GM12878 (cell line): ENCODE data around the gene TMEM253. TPM values are rescaled to one million over a fixed set of nuclear protein-coding genes. Genes with fewer than 3 reads are reported as not detected.

Experiments
- ATAC-seq: fragments of 200-7000 bp; cut with Tn5 transposase; 3 replicates; pipeline ENCODE4 v1.9.1; 2020; ENCODE audit warnings: mild to moderate bottlenecking, moderate library complexity
- BruUV-seq: library from RNA; stranded (reverse); fragments of 400-500 nt; replicated peaks from 2 replicates; lab custom pipeline; 2021; lab: Mats Ljungman, UMichigan
- CTCF ChIA-PET: fragments of 300-600 bp; sonication (Branson Sonifier 250); formaldehyde crosslinking; extraction: SDS; loops from one replicate; lab custom pipeline; 2021; ENCODE audit warnings: inconsistent platforms; lab: Yijun Ruan, JAX
- POLR2A ChIA-PET: fragments of 350-600 bp; formaldehyde crosslinking; extraction: SDS; loops from one replicate; lab custom pipeline; 2021; ENCODE audit warnings: inconsistent platforms; lab: Charles Lee
- RAD21 ChIA-PET: fragments of 300-600 bp; sonication (Branson Sonifier 250); formaldehyde crosslinking; loops from one replicate; lab custom pipeline; 2023; ENCODE audit warnings: antibody characterized with exemption; ENCODE audit not compliant: unreplicated experiment; lab: Charles Lee
- SMC1A ChIA-PET: fragments of 300-600 bp; sonication (Branson Sonifier 250); formaldehyde crosslinking; loops from one replicate; lab custom pipeline; 2023; ENCODE audit not compliant: unreplicated experiment, uncharacterized antibody; lab: Charles Lee
- DNase-seq: peaks from one replicate; pipeline ENCODE4 v3.0.0-alpha.2; 2011; ENCODE audit warnings: low read depth, low spot score
- FAIRE-seq: peaks from 3 replicates; lab custom pipeline; 2011; peaks lifted over from hg19 to GRCh38; lab: Jason Lieb, UNC
- H2AFZ ChIP-seq: 2 replicates; pipeline ENCODE4 v1.6.0; 2011; ENCODE audit warnings: low read depth, low read length, control low read depth; ENCODE audit not compliant: control insufficient read depth
- H3K27ac ChIP-seq: 2 replicates; pipeline ENCODE4 v1.5.1; 2011; ENCODE audit warnings: control low read depth; ENCODE audit not compliant: control insufficient read depth, insufficient read depth
- H3K27me3 ChIP-seq, 2 experiments: replicated peaks in 1 of 2; 2 replicates each; pipeline versions ENCODE4 v1.6.0 to v1.6.1; 2011; ENCODE audit warnings: low read length in 1 of 2; ENCODE audit not compliant: control insufficient read depth in 2 of 2, insufficient read depth in 2 of 2
- H3K36me3 ChIP-seq, 2 experiments: 2 replicates each; pipeline ENCODE4 v1.5.1; 2011; ENCODE audit warnings: low read length in 1 of 2; ENCODE audit not compliant: control insufficient read depth in 2 of 2, insufficient read depth in 2 of 2
- H3K4me1 ChIP-seq: 2 replicates; pipeline ENCODE4 v1.6.1; 2011; ENCODE audit warnings: mild to moderate bottlenecking, low read length, moderate library complexity, mixed read lengths; ENCODE audit not compliant: control insufficient read depth, insufficient read depth
- H3K4me2 ChIP-seq: 2 replicates; pipeline ENCODE4 v1.6.0; 2011; ENCODE audit warnings: control low read depth; ENCODE audit not compliant: control insufficient read depth, insufficient read depth
- H3K4me3 ChIP-seq: fragments of 200-600 bp; sonication (generic); 2 replicates; pipeline ENCODE4 v1.5.1; 2016
- H3K79me2 ChIP-seq: 2 replicates; pipeline ENCODE4 v1.6.0; 2011; ENCODE audit warnings: low read length; ENCODE audit not compliant: control insufficient read depth, insufficient read depth
- H3K9ac ChIP-seq: 2 replicates; pipeline ENCODE4 v1.8.0; 2011; ENCODE audit warnings: low read length, control low read depth, mixed read lengths; ENCODE audit not compliant: control insufficient read depth, insufficient read depth
- H3K9me3 ChIP-seq: replicated peaks from 3 replicates; pipeline ENCODE4 v1.5.1; 2011; ENCODE audit warnings: mild to moderate bottlenecking, low read length; ENCODE audit not compliant: control insufficient read depth, insufficient read depth
- H4K20me1 ChIP-seq: 2 replicates; pipeline ENCODE4 v1.6.0; 2011; ENCODE audit not compliant: control insufficient read depth, insufficient read depth
- NFYB ChIP-seq: IDR thresholded peaks from 2 replicates; pipeline ENCODE4 v1.6.1; 2011; ENCODE audit warnings: low read depth, mild to moderate bottlenecking, low read length, improper control_type of control experiment, moderate library complexity; ENCODE audit not compliant: insufficient read depth
- WGBS: methylation state at CpG from one replicate; pipeline ENCODE4 v1.1.6; 2016; ENCODE audit warnings: low lambda C conversion rate; ENCODE audit not compliant: insufficient replicate concordance, insufficient coverage; ENCODE audit errors: missing lambda C conversion rate; 5-methylcytosine and 5-hydroxymethylcytosine counted together
- in situ Hi-C: fragments of 300-500 bp; cut with MboI; formaldehyde crosslinking; loops from 9 replicates; pipeline ENCODE4 v1.14.3; 2018; ENCODE audit warnings: mixed read lengths
- intact Hi-C: fragments of 100-400 bp; cut with micrococcal nuclease; formaldehyde crosslinking; loops from one replicate; pipeline ENCODE4 v1.14.2; 2022; ENCODE audit not compliant: unreplicated experiment
- polyA plus RNA-seq, 11 experiments: library from polyadenylated mRNA; depleted of rRNA in 4 of 11; unstranded in 6 of 11; stranded (reverse) in 5 of 11; fragments of >200 nt; fragmentation: Nextera tagmentation in 4 of 11; fragmentation: Illumina TruSeq in 1 of 11; extraction: Ambion mirVana in 4 of 11; extraction: Trizol in 1 of 11; gene quantifications; 1 replicate in 1 of 11; 2 replicates in 10 of 11; pipeline versions ENCODE4 v1.2.1 to v1.2.3, GENCODE V29; 2011 to 2016; ENCODE audit warnings: inconsistent platforms in 2 of 11, missing spikeins in 2 of 11, low read depth in 1 of 11
- total RNA-seq, 4 experiments: library from RNA; depleted of rRNA in 3 of 4; stranded (reverse); fragments of >200 nt in 3 of 4; fragmentation: Illumina TruSeq in 1 of 4; extraction: Trizol in 1 of 4; gene quantifications; 2 replicates each; pipeline versions ENCODE4 v1.2.1 to v1.2.3, GENCODE V29; 2013 to 2021
- TF ChIP-seq, protein P1 (sequence below): fragments of 450-650 bp; IDR thresholded peaks from 2 replicates; pipeline ENCODE4 v1.6.1; 2018; ENCODE audit warnings: mild to moderate bottlenecking, low read depth, moderate library complexity; ENCODE audit not compliant: partially characterized antibody

TMEM253 gene
- total and polyA plus RNA-seq, 10 of the 15 experiments (the other 5 are each of a cell fraction or from before 2014, with no cell fraction given), result 0.11 to 0.48 TPM; not detected in 8

DNA sequence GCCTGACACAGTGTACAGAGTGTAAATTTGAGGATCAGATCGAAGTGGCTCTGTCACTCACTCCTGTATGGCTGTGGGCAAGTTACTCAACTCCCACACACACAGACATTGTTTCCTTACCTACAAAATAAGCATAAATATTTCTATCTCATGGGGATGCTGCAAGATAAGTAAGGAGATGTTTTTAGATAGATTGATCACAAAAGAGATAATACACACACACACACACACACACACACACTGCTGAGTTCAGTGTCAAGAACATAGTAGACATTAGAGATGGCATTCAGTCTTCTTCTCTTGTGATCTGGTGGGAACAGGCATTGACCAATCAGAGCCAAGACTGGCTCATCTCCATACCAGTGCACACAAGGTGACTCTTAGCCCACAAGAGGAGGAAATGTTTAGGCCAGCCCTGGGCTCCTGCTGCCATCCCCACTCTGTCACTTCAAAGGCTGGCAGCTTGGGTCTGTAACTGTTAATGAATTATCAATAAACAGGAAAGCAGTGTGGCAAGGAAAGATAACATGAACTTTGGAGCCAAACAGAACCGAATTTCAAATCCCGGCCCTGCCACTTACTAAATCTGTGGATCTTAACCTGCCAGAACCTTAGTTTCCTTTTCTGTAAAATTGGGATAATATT lies 46.6 kb upstream of the TMEM253 start:
- no peak overlapping the region for H3K9ac ChIP-seq
- POLR2A ChIA-PET, result no interaction called here
- intact Hi-C loops, result no loop called here

More for the DNA sequence above, 46.6 kb upstream of the TMEM253 start:
- H3K9me3 ChIP-seq, result no peaks in the 10 kb centered on the region
- H3K4me2 ChIP-seq, result no peak overlapping the region
- H3K27me3 ChIP-seq, result no peaks in the 10 kb centered on the region
- no peak for FAIRE-seq
- RAD21 ChIA-PET, result no interaction called here
- H4K20me1 ChIP-seq, result no peaks in the 10 kb centered on the region
- WGBS, result 32% methylated on average over 3 of the region's 3 CpGs
- CTCF ChIA-PET, result interaction anchor here (1.0 to 1.5 kb wide), 2 partner anchors 39 to 49 kb away, joined by 5 read pairs; no protein-coding TSS in a partner anchor
- no peaks in the 10 kb centered on the region for H3K36me3 ChIP-seq
- no peaks in the 10 kb centered on the region for H3K4me1 ChIP-seq
- no TSS peak for BruUV-seq
- peak; percentile 57; the same call in 2 of the 3 replicates for ATAC-seq
- SMC1A ChIA-PET, result no interaction called here
- H2AFZ ChIP-seq, result no peak overlapping the region
- H3K79me2 ChIP-seq, result no peaks in the 10 kb centered on the region
- no peak overlapping the region for H3K4me3 ChIP-seq
- no peak overlapping the region for H3K27ac ChIP-seq
- 0 out of 2 replicates have a peak, but pooled peaks have one; percentile 14 for TF ChIP-seq NFYB
- TF ChIP-seq, protein P1, sequence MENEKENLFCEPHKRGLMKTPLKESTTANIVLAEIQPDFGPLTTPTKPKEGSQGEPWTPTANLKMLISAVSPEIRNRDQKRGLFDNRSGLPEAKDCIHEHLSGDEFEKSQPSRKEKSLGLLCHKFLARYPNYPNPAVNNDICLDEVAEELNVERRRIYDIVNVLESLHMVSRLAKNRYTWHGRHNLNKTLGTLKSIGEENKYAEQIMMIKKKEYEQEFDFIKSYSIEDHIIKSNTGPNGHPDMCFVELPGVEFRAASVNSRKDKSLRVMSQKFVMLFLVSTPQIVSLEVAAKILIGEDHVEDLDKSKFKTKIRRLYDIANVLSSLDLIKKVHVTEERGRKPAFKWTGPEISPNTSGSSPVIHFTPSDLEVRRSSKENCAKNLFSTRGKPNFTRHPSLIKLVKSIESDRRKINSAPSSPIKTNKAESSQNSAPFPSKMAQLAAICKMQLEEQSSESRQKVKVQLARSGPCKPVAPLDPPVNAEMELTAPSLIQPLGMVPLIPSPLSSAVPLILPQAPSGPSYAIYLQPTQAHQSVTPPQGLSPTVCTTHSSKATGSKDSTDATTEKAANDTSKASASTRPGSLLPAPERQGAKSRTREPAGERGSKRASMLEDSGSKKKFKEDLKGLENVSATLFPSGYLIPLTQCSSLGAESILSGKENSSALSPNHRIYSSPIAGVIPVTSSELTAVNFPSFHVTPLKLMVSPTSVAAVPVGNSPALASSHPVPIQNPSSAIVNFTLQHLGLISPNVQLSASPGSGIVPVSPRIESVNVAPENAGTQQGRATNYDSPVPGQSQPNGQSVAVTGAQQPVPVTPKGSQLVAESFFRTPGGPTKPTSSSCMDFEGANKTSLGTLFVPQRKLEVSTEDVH, result no peak
- DNase-seq, result no peak
- in situ Hi-C loops, result no loop called here
